Muscle of leg (tissue), 11 donors: Measurements from ENCODE around the gene TM9SF4. TPM values are rescaled to one million over a fixed set of nuclear protein-coding genes. Genes with fewer than 3 reads are reported as not detected.

Experiments used
- DNase-seq: peaks from one replicate; pipeline ENCODE4 v3.0.0; 2013
- H3K27ac ChIP-seq: one replicate; pipeline ENCODE4 v1.5.1; 2013; ENCODE audit warnings: mild to moderate bottlenecking, low read length, control low read depth
- H3K27me3 ChIP-seq: one replicate; pipeline ENCODE4 v1.6.1; 2013; ENCODE audit warnings: low read length; ENCODE audit not compliant: control insufficient read depth, insufficient read depth
- H3K36me3 ChIP-seq: one replicate; pipeline ENCODE4 v1.6.1; 2013; ENCODE audit warnings: low read length; ENCODE audit not compliant: control insufficient read depth, insufficient read depth
- H3K4me1 ChIP-seq: one replicate; pipeline ENCODE4 v1.6.1; 2013; ENCODE audit warnings: low read length; ENCODE audit not compliant: control insufficient read depth, insufficient read depth
- H3K4me3 ChIP-seq: one replicate; pipeline ENCODE4 v1.5.1; 2013; ENCODE audit warnings: low read length, control low read depth
- H3K9me3 ChIP-seq: replicated peaks from 2 replicates; pipeline ENCODE4 v1.6.1; 2013; ENCODE audit warnings: low read depth, low read length; ENCODE audit not compliant: control insufficient read depth
- WGBS: methylation state at CpG from one replicate; pipeline ENCODE4 v1.1.5; 2013; ENCODE audit warnings: missing lambda C conversion rate; ENCODE audit not compliant: insufficient coverage; 5-methylcytosine and 5-hydroxymethylcytosine counted together
- polyA plus RNA-seq, 8 donors: library from polyadenylated mRNA; unstranded; fragments of 120-200 nt; gene quantifications; one replicate each; pipeline versions ENCODE4 v1.2.1 to v1.2.3, GENCODE V29; 2013; ENCODE audit warnings: inconsistent platforms in 1 of 8, low replicate concordance in 1 of 8; ENCODE audit not compliant: insufficient read length in 8 of 8, insufficient read depth in 1 of 8
- total RNA-seq: library from RNA; stranded (reverse); fragments of 120-200 nt; gene quantifications from one replicate; pipeline ENCODE4 v1.2.4, GENCODE V29; 2013

The TM9SF4 gene
- total and polyA plus RNA-seq, 9 donors, result 25.7 to 55.4 (median 43.9) TPM

GRCh38 chr20:32139947-32140346, 30.4 kb downstream of the TM9SF4 start:
- no peak for DNase-seq
- Histone ChIP-seq H3K4me1 (no peaks in the 10 kb centered on the region), H3K27me3 (no peaks in the 10 kb centered on the region), H3K27ac (no peak overlapping the region), H3K9me3 (no peaks in the 10 kb centered on the region), H3K36me3 (peaks cover 90% of the 10 kb centered on the region), H3K4me3 (no peak overlapping the region)
- WGBS, result 87% methylated on average over 3 of the region's 3 CpGs

- 96% methylated on average over 3 of the region's 4 CpGs for WGBS
- DNase-seq, result no peak
Observed at GRCh38 chr20:32140603-32141002, 31.1 kb downstream of the TM9SF4 start.

DNA sequence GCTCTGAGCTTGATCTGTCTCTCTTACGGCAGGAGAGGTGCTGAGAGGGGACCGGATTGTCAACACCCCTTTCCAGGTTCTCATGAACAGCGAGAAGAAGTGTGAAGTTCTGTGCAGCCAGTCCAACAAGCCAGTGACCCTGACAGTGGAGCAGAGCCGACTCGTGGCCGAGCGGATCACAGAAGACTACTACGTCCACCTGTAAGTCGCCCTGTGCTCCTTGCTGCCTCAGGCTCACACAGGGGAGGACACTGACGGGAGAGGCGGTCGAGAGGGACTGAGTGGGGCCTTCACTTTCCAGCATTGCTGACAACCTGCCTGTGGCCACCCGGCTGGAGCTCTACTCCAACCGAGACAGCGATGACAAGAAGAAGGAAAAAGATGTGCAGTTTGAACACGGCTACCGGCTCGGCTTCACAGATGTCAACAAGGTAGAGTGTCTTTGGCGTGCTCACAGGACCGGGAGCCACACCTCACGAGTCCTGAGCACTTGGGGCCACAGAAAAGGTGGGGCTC, 32.0 kb downstream of the TM9SF4 start:
- H3K4me3 ChIP-seq, result no peak overlapping the region
- no peaks in the 10 kb centered on the region for H3K4me1 ChIP-seq
- no peak overlapping the region for H3K27ac ChIP-seq
- peaks cover 98% of the 10 kb centered on the region for H3K36me3 ChIP-seq
- WGBS, result 91% methylated on average over 21 of the region's 21 CpGs
- no peaks in the 10 kb centered on the region for H3K27me3 ChIP-seq
- DNase-seq, result no peak
- H3K9me3 ChIP-seq, result no peaks in the 10 kb centered on the region

More at GRCh38 chr20:32140603-32141002, 31.1 kb downstream of the TM9SF4 start:
- H3K27me3 ChIP-seq, result no peaks in the 10 kb centered on the region
- no peak overlapping the region for H3K27ac ChIP-seq
- H3K36me3 ChIP-seq, result peaks cover 96% of the 10 kb centered on the region
- H3K4me3 ChIP-seq, result no peak overlapping the region
- no peaks in the 10 kb centered on the region for H3K4me1 ChIP-seq
- H3K9me3 ChIP-seq, result no peaks in the 10 kb centered on the region

DNA sequence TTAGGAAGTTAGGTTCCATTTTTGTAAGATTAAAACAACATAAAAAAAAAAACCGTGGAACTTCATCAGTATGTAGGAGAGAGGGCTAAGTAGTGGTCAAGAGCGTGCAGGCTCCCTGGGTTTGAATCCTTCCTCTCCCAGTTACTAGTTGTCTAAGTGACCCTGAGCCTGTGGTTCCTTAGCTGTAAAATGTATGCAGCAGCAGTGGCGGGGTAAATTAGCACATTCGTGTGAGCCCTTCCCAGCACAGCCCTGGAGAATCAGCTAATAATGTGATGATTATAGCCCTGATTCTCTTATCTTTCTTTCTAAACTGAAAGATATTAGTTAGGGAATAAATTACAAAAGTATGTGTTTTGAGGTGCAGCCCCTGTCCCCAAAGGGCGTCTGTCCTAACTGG, 32.6 kb downstream of the TM9SF4 start:
- WGBS, result 83% methylated on average over 1 of the region's 5 CpGs
- Histone ChIP-seq H3K4me1 (no peaks in the 10 kb centered on the region), H3K36me3 (peaks cover 98% of the 10 kb centered on the region), H3K27ac (no peak overlapping the region), H3K27me3 (no peaks in the 10 kb centered on the region), H3K4me3 (no peak overlapping the region), H3K9me3 (no peaks in the 10 kb centered on the region)
- no peak for DNase-seq

GRCh38 chr20:32142991-32143390, 33.5 kb downstream of the TM9SF4 start:
- Histone ChIP-seq H3K4me1 (no peaks in the 10 kb centered on the region), H3K27ac (no peak overlapping the region), H3K9me3 (no peaks in the 10 kb centered on the region), H3K27me3 (no peaks in the 10 kb centered on the region), H3K4me3 (no peak overlapping the region), H3K36me3 (peaks cover 93% of the 10 kb centered on the region)
- no peak for DNase-seq
- 95% methylated on average over 5 of the region's 15 CpGs for WGBS

DNA sequence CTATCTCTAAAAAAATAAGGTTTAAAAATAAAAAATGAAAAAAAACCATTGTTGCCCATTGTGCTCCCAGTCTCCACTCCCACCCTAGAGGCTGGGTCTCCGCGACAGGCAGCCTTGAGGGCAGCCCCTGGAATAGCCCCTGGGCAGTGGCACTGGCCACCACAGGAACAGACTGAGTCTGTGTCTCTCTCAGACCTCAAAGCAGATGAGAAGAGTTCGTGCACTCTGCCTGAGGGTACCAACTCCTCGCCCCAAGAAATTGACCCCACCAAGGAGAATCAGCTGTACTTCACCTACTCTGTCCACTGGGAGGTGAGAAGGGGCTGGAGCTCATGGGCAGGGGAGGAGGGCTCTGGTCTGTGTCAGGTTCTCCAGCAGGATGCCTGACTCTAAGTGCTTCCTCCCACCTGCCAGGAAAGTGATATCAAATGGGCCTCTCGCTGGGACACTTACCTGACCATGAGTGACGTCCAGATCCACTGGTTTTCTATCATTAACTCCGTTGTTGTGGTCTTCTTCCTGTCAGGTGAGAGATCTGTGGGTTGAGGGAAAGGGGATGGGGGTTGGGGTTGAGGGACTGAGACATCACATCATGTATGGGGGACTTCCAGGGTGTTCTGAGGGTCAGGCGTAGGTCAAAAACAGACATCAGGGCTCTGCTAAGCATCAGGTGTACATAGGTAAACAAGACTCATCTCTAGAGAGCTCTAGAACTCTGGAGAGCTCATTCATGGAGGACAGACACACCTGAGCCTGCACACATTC, 35.6 kb downstream of the TM9SF4 start:
- peaks cover 81% of the 10 kb centered on the region for H3K36me3 ChIP-seq
- H3K4me3 ChIP-seq, result no peak overlapping the region
- 87% methylated on average over 6 of the region's 8 CpGs for WGBS
- no peaks in the 10 kb centered on the region for H3K27me3 ChIP-seq
- H3K4me1 ChIP-seq, result no peaks in the 10 kb centered on the region
- DNase-seq, result no peak
- H3K27ac ChIP-seq, result no peak overlapping the region
- H3K9me3 ChIP-seq, result no peaks in the 10 kb centered on the region

- no peak overlapping the region for H3K4me3 ChIP-seq
- no peaks in the 10 kb centered on the region for H3K9me3 ChIP-seq
- peaks cover 6% of the 10 kb centered on the region for H3K4me1 ChIP-seq
- no peak overlapping the region for H3K27ac ChIP-seq
- peaks cover 78% of the 10 kb centered on the region for H3K36me3 ChIP-seq
- DNase-seq, result no peak
- H3K27me3 ChIP-seq, result no peaks in the 10 kb centered on the region
- 71% methylated on average over 4 of the region's 8 CpGs for WGBS
Observed at GRCh38 chr20:32149566-32150170, 40.2 kb downstream of the TM9SF4 start.

GRCh38 chr20:32150291-32150848, 40.9 kb downstream of the TM9SF4 start:
- DNase-seq, result no peak
- H3K36me3 ChIP-seq, result peaks cover 77% of the 10 kb centered on the region

GRCh38 chr20:32152421-32153155, 43.1 kb downstream of the TM9SF4 start:
- no peaks in the 10 kb centered on the region for H3K27me3 ChIP-seq
- H3K4me3 ChIP-seq, result no peak overlapping the region
- no peak for DNase-seq
- H3K36me3 ChIP-seq, result peaks cover 60% of the 10 kb centered on the region
- no peak overlapping the region for H3K27ac ChIP-seq
- H3K4me1 ChIP-seq, result peaks cover 17% of the 10 kb centered on the region
- WGBS, result 69% methylated on average over 2 of the region's 6 CpGs
- H3K9me3 ChIP-seq, result no peaks in the 10 kb centered on the region

More at GRCh38 chr20:32150291-32150848, 40.9 kb downstream of the TM9SF4 start:
- H3K4me1 ChIP-seq, result peaks cover 13% of the 10 kb centered on the region
- H3K27ac ChIP-seq, result no peak overlapping the region
- no peaks in the 10 kb centered on the region for H3K27me3 ChIP-seq
- H3K4me3 ChIP-seq, result no peak overlapping the region
- no peaks in the 10 kb centered on the region for H3K9me3 ChIP-seq
- 85% methylated on average over 4 of the region's 10 CpGs for WGBS
